CD14-positive monocyte (primary cell): Measurements from ENCODE around the gene TRAPPC13. TPM values are rescaled to one million over a fixed set of nuclear protein-coding genes. Genes with fewer than 3 reads are reported as not detected.
"Not testable (repeated sequence)": the region's sequence is repeated elsewhere in the genome, so short reads cannot be mapped to it uniquely, and the experiment has no call there.

Experiments
- DNase-seq, 3 donors: peaks; one replicate each; pipeline ENCODE4 v3.0.0-alpha.2; 2011 to 2022
- H2AFZ ChIP-seq: 2 replicates; pipeline ENCODE4 v1.6.0; 2012; ENCODE audit warnings: mild to moderate bottlenecking, low read depth, low read length, inconsistent platforms; ENCODE audit not compliant: insufficient read depth, poor library complexity, severe bottlenecking
- H3K27ac ChIP-seq, 2 donors: 1 replicate in 1 of 2; 2 replicates in 1 of 2; pipeline ENCODE4 v1.5.1; 2012 to 2013; ENCODE audit warnings: low read length in 2 of 2, control low read depth in 1 of 2, inconsistent platforms in 1 of 2, low read depth in 1 of 2, mild to moderate bottlenecking in 1 of 2
- H3K27me3 ChIP-seq, 2 donors: one replicate each; pipeline versions ENCODE4 v1.6.0 to v1.6.1; 2011 to 2013; ENCODE audit warnings: low read length in 2 of 2; ENCODE audit not compliant: control insufficient read depth in 2 of 2, insufficient read depth in 2 of 2
- H3K36me3 ChIP-seq, 2 donors: replicated peaks in 1 of 2; 1 replicate in 1 of 2; 2 replicates in 1 of 2; pipeline versions ENCODE4 v1.5.1 to v1.6.1; 2012 to 2013; ENCODE audit warnings: low read length in 2 of 2, control low read depth in 1 of 2, inconsistent platforms in 1 of 2, mild to moderate bottlenecking in 1 of 2; ENCODE audit not compliant: insufficient read depth in 2 of 2, control insufficient read depth in 1 of 2
- H3K4me1 ChIP-seq, 2 donors: 1 replicate in 1 of 2; 2 replicates in 1 of 2; pipeline versions ENCODE4 v1.5.1 to v1.6.1; 2012 to 2013; ENCODE audit warnings: low read length in 2 of 2, control low read depth in 1 of 2, inconsistent platforms in 1 of 2, mild to moderate bottlenecking in 1 of 2, moderate library complexity in 1 of 2; ENCODE audit not compliant: insufficient read depth in 2 of 2, control insufficient read depth in 1 of 2
- H3K4me2 ChIP-seq: replicated peaks from 2 replicates; pipeline ENCODE3; 2012; ENCODE audit warnings: low read length, moderate library complexity, mild to moderate bottlenecking; ENCODE audit not compliant: poor library complexity, severe bottlenecking; ENCODE audit errors: extremely low read depth
- H3K4me3 ChIP-seq, 3 experiments: fragments of 200-600 bp in 1 of 3; sonication (generic) in 1 of 3; replicated peaks in 1 of 3; 1 replicate in 2 of 3; 2 replicates in 1 of 3; pipeline ENCODE4 v1.5.1; 2011 to 2013; ENCODE audit warnings: low read length in 3 of 3, mild to moderate bottlenecking in 3 of 3, control low read depth in 2 of 3, low read depth in 2 of 3, inconsistent platforms in 1 of 3, moderate library complexity in 1 of 3
- H3K79me2 ChIP-seq: 2 replicates; pipeline ENCODE4 v1.6.0; 2012; ENCODE audit warnings: mild to moderate bottlenecking, control low read depth, inconsistent platforms, low read length, moderate library complexity; ENCODE audit not compliant: insufficient read depth
- H3K9ac ChIP-seq: 2 replicates; pipeline ENCODE4 v1.6.0; 2017; ENCODE audit warnings: low read length, mild to moderate bottlenecking; ENCODE audit not compliant: insufficient read depth, poor library complexity, severe bottlenecking
- H3K9me3 ChIP-seq, 2 donors: replicated peaks in 1 of 2; 1 replicate in 1 of 2; 2 replicates in 1 of 2; pipeline versions ENCODE4 v1.5.1 to v1.6.1; 2012 to 2013; ENCODE audit warnings: low read length in 2 of 2, control low read depth in 1 of 2; ENCODE audit not compliant: control insufficient read depth in 1 of 2, insufficient read depth in 1 of 2
- H4K20me1 ChIP-seq: 2 replicates; pipeline ENCODE4 v1.6.0; 2012; ENCODE audit warnings: mild to moderate bottlenecking, low read length, control low read depth, moderate library complexity; ENCODE audit not compliant: insufficient read depth
- H3K27ac Mint-ChIP-seq, 7 donors: one replicate each; pipeline ENCODE4 v1.8.0; 2020; ENCODE audit warnings: mild to moderate bottlenecking in 7 of 7, mixed read lengths in 7 of 7, moderate library complexity in 6 of 7, inconsistent platforms in 2 of 7
- H3K27me3 Mint-ChIP-seq, 3 donors: one replicate each; pipeline ENCODE4 v1.8.0; 2021 to 2022; ENCODE audit warnings: low read depth in 3 of 3, mild to moderate bottlenecking in 3 of 3, mixed read lengths in 3 of 3, moderate library complexity in 3 of 3, inconsistent platforms in 1 of 3
- H3K36me3 Mint-ChIP-seq, 2 donors: one replicate each; pipeline ENCODE4 v1.8.0; 2020; ENCODE audit warnings: mixed read lengths in 2 of 2, inconsistent platforms in 1 of 2, mild to moderate bottlenecking in 1 of 2
- H3K4me1 Mint-ChIP-seq: one replicate; pipeline ENCODE4 v1.8.0; 2020; ENCODE audit warnings: mild to moderate bottlenecking, mixed read lengths
- H3K4me3 Mint-ChIP-seq, 2 donors: one replicate each; pipeline ENCODE4 v1.8.0; 2020; ENCODE audit warnings: mild to moderate bottlenecking in 2 of 2, mixed read lengths in 2 of 2, moderate library complexity in 1 of 2
- H3K9me3 Mint-ChIP-seq, 7 donors: one replicate each; pipeline ENCODE4 v1.8.0; 2020 to 2022; ENCODE audit warnings: mixed read lengths in 7 of 7, mild to moderate bottlenecking in 6 of 7, moderate library complexity in 6 of 7, inconsistent platforms in 2 of 7
- WGBS: methylation state at CpG from one replicate; pipeline ENCODE4 v1.1.5; 2013; ENCODE audit warnings: missing lambda C conversion rate; ENCODE audit not compliant: insufficient coverage; 5-methylcytosine and 5-hydroxymethylcytosine counted together
- intact Hi-C, 2 donors: fragments of 100-400 bp; cut with micrococcal nuclease; formaldehyde crosslinking; loops; one replicate each; pipeline versions ENCODE4 v1.15.0 to v1.15.1; 2023
- polyA plus RNA-seq, 3 donors: library from polyadenylated mRNA; depleted of rRNA in 1 of 3; unstranded in 2 of 3; stranded (reverse) in 1 of 3; fragments of 300-500 nt in 2 of 3; fragments of >200 nt in 1 of 3; fragmentation: Illumina TruSeq in 2 of 3; gene quantifications; 1 replicate in 2 of 3; 2 replicates in 1 of 3; pipeline ENCODE4 v1.2.3, GENCODE V29; 2012 to 2021
- TF ChIP-seq, protein P1 (sequence below): fragments of 200-600 bp; IDR thresholded peaks from one replicate; pipeline ENCODE4 v1.8.0; 2022; ENCODE audit warnings: antibody characterized with exemption, mild to moderate bottlenecking

TRAPPC13 gene
- polyA plus RNA-seq, 3 donors, result 12.0 to 17.3 (median 14.9) TPM

DNA sequence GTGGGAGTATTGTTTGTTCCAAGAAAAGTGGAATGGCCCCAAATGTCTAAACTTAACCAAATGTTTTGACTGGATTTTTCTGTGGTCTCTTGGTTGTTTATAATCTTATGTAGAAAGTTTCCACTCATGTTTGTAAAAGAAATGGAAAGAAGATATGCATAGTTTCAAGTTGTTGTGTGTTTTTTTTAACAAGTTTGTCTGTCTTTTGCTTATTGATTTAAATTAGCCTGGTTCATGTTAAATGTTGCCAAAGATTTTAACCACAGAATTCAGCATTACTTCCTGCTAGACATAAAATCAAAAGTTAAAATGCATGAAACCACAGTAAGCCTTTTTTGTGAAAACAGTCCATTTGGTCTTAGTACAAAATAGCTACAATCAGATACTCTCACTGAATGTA is 47.7 kb upstream of the TRAPPC13 start:
- Histone ChIP-seq H2AFZ (no peak overlapping the region), H3K79me2 (peaks cover 3% of the 10 kb centered on the region), H3K9ac (no peak overlapping the region), H3K4me2 (no peak overlapping the region), H3K27ac (no peak overlapping the region), H3K4me3 (no peak overlapping the region), H3K9me3 (no peaks in the 10 kb centered on the region), H3K36me3 (peaks cover 60 to 92% of the 10 kb centered on the region in 2 donors), H4K20me1 (no peaks in the 10 kb centered on the region), H3K4me1 (no peaks in the 10 kb centered on the region), H3K27me3 (no peaks in the 10 kb centered on the region)
- H3K36me3 Mint-ChIP-seq, result peaks cover 62 to 65% of the 10 kb centered on the region in 2 donors
- TF ChIP-seq, protein P1, sequence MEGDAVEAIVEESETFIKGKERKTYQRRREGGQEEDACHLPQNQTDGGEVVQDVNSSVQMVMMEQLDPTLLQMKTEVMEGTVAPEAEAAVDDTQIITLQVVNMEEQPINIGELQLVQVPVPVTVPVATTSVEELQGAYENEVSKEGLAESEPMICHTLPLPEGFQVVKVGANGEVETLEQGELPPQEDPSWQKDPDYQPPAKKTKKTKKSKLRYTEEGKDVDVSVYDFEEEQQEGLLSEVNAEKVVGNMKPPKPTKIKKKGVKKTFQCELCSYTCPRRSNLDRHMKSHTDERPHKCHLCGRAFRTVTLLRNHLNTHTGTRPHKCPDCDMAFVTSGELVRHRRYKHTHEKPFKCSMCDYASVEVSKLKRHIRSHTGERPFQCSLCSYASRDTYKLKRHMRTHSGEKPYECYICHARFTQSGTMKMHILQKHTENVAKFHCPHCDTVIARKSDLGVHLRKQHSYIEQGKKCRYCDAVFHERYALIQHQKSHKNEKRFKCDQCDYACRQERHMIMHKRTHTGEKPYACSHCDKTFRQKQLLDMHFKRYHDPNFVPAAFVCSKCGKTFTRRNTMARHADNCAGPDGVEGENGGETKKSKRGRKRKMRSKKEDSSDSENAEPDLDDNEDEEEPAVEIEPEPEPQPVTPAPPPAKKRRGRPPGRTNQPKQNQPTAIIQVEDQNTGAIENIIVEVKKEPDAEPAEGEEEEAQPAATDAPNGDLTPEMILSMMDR, result no peak
- H3K4me3 Mint-ChIP-seq, result no peak overlapping the region
- H3K27ac Mint-ChIP-seq, result no peak overlapping the region
- H3K9me3 Mint-ChIP-seq, result no peaks in the 10 kb centered on the region
- no peak for DNase-seq
- H3K27me3 Mint-ChIP-seq, result no peaks in the 10 kb centered on the region
- H3K4me1 Mint-ChIP-seq, result no peaks in the 10 kb centered on the region
- intact Hi-C loops, result no loop called here

DNA sequence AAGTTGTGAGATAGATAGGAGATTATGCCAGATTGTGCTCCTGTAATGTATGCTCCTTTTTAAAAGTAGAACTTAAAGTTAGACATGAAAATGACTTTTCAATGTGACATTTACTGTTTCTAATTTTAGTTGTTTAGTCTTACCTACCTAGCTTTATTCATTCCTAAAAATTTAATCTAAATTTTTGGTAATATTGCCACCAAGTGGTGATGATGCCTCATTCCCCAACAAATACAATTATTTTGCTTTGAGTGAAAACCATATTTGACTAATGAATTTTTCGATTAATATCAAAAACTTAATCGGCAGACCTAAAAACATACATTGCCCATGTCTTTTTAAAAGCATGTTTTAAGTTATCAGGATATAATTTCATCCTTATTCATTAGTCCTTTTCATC is 36.1 kb upstream of the TRAPPC13 start:
- no peaks in the 10 kb centered on the region for H3K9me3 Mint-ChIP-seq
- Histone ChIP-seq H3K4me3 (no peak overlapping the region), H3K79me2 (no peaks in the 10 kb centered on the region), H3K9me3 (no peaks in the 10 kb centered on the region), H3K4me2 (no peak overlapping the region), H3K9ac (no peak overlapping the region), H3K4me1 (no peaks in the 10 kb centered on the region), H2AFZ (no peak overlapping the region), H4K20me1 (no peaks in the 10 kb centered on the region), H3K36me3 (peaks cover 93 to 100% of the 10 kb centered on the region in 2 donors), H3K27ac (no peak overlapping the region), H3K27me3 (no peaks in the 10 kb centered on the region)
- H3K36me3 Mint-ChIP-seq, result peaks cover 61 to 62% of the 10 kb centered on the region in 2 donors
- TF ChIP-seq, protein P1, result no peak
- H3K4me3 Mint-ChIP-seq, result no peak overlapping the region
- H3K27me3 Mint-ChIP-seq, result no peaks in the 10 kb centered on the region
- intact Hi-C loops, result no loop called here
- no peak overlapping the region for H3K27ac Mint-ChIP-seq
- DNase-seq, result no peak
- no peaks in the 10 kb centered on the region for H3K4me1 Mint-ChIP-seq
- no CpG with 5 or more reads among the region's 2 CpGs for WGBS

DNA sequence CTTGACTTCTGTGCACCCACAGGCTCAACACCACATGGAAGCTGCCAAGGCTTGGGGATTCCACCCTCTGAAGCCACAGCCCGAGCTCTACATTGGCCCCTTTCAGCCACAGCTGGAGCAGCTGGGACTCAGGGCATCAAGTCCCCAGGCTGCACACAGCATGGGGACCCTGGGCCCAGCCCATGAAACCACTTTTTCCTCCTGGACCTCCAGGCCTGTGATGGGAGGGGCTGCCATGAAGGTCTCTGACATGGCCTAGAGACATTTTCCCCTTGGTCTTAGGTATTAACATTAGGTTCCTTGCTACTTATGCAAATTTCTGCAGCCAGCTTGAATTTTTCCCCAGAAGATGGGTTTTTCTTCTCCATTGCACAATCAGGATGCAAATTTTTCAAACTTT is 23.1 kb upstream of the TRAPPC13 start:
- H3K9me3 Mint-ChIP-seq, result peaks cover 1 to 20% (median 15%) of the 10 kb centered on the region in 7 donors
- H4K20me1 ChIP-seq, H3K27me3 Mint-ChIP-seq, H3K27ac Mint-ChIP-seq, DNase-seq, H3K4me3 ChIP-seq, H3K27me3 ChIP-seq, H2AFZ ChIP-seq, H3K9ac ChIP-seq, H3K4me2 ChIP-seq, H3K79me2 ChIP-seq, H3K4me3 Mint-ChIP-seq, intact Hi-C loops, H3K4me1 ChIP-seq, H3K4me1 Mint-ChIP-seq, H3K27ac ChIP-seq: not testable (repeated sequence)
- Histone ChIP-seq H3K9me3 (peaks cover 9 to 10% of the 10 kb centered on the region in 2 donors), H3K36me3 (peaks cover 75 to 99% of the 10 kb centered on the region in 2 donors)
- H3K36me3 Mint-ChIP-seq, result peaks cover 81 to 90% of the 10 kb centered on the region in 2 donors
- WGBS, result 90% methylated on average over 1 of the region's 1 CpG
